ENCODE results near the gene INO80D.
"Not testable (repeated sequence)": the region's sequence is repeated elsewhere in the genome, so short reads cannot be mapped to it uniquely, and the experiment has no call there.

INO80D gene

DNA sequence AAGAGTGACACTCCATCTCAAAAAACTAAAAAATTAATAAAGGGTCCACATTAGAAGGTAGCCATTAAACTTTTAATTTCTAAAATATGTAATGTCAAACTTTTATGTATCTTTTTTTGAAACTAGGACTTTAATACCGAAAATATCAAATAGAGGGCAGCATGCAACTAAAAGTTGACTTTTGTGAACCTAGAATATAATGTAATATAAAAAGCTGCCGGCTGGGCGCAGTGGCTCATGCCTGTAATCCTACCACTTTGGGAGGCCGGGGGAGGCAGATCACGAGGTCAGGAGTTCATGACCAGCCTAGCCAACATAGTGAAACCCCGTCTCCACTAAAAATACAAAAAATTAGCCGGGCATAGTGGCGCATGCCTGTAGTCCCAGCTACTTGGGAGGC, 62.8 kb downstream of the INO80D start:
- DNase-seq, result no peak

DNA sequence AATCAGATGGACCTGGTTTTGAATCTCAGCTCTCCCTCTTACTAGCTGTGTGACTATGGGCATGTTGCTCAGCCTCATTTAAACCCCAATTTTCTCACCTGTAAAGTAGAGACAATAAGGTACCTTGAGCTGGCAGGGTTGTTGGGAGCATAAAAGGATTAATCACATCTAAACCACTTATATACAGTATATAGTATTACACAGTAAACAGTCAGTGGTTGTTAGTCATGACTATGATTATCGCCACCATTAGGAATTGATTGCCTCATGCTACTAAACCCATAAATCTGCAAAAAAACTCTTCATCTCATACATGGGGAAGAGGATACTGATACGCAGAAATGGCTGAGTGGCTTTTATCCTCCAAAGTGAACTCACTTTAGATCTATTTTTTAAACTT, 65.8 kb downstream of the INO80D start:
- no peak for DNase-seq

DNA sequence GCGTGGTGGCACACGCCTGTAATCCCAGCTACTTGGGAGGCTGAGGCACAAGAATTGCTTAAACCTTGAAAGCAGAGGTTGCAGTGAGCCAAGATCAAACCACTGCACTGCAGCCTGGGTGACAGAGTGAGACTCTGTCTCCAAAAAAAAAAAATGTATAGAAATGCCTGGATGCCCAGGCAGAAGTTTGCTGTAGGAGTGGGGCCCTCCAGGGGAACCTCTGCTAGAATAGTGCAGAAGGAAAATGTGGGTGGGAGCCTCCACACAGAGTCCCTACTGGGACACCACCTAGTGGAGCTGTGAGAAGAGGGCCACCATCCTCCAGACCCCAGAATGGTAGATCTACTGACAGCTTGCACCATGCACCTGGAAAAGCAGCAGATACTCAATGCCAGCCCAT, 70.2 kb downstream of the INO80D start:
- not testable (repeated sequence) for DNase-seq

DNA sequence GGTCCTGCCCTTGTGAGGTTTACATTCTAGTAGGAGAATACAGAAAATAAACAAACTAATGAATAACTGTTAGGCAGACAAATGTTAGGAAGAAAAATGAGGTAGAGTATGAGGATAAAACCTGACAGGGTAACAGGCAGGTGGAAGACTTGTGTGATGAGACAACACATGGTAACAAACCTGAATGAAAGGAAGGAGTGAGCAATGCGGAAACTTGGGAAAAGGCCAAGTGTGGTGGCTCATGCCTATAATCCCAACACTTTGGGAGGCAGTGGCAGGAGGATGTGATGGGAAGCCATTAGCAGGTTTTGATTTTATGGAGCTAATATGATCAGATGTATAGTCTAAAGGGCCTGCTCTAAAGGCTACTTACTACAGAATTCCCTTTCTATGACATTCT, 74.2 kb downstream of the INO80D start:
- no peak for DNase-seq

DNA sequence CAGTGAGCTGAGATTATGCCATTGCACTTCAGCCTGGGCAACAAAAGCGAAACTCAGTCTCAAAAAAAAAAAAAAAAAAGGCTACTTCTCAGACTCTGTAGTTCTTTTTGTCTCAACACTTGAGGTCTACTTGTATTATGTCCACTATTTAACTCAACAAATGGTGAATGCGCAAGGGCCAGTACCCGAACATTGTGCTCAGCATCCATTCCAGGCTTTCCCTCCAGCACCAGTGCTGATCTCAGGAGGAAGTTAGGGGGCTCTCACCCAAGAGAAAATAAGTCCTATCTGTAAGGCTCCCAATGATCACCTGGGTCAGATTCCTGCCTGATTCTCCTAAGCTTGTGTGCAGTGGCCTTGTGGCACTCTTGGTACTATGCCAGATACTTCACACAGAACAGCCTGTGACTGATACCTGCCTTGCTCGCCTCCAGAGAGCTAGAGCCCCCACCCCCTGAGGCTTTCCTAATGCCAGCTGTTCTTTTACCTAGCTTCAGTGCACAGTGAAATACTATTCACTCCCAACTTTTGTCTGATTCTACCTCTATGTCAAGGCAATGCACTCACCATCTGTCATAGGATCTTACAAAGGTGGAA, 74.9 kb downstream of the INO80D start:
- peak; percentile 22 for DNase-seq

DNA sequence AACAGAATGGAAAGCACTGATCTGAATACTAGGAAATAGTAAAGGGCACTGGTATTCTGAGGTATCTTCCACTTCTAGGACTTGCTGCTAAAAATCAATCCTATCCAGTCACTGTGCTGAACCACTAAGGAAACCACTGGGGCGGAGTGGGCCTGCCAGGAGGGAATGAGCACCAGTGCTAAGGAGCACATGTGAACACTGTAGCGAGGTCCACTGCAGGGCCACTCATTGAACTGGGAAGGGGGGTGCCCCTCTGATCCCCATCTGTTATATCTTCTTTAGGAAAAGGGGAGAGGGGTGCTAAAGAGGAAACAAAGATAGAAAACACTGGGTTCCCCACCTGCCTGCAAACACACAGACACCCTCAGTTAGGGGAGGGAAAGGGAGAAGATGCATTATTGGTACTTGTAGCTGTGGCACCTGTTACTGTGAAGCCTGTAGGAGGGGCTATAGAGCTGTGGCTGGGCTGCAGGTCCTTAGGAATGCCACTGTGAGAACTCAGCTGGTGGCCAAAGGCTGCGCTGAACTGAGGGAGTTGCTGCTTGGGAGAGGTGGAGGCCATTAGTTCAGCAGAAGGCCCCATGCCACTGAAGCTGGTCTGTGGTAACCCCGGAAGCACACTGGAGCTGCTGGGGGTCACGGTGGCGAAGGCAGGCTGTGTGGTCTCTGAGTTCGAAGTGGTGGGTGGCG, 81.8 kb downstream of the INO80D start:
- no peak for DNase-seq

DNA sequence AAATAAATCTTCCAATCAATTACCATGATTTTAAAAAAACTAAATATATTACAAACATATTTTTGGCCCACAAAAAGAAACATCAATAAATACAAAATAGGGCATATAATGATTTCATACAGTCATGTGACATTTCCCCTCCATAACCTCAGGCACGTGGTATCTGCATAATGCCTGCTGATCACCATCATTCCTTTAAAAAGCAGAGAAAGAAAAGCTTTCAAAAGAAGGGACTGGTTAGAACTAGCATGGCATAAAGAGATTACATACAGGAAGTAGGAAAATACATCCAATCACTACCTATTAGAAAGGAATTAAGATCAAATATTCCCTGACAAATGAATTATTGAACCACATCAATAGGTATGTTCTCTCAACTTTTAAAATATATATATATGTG, 83.5 kb downstream of the INO80D start:
- no peak for DNase-seq

DNA sequence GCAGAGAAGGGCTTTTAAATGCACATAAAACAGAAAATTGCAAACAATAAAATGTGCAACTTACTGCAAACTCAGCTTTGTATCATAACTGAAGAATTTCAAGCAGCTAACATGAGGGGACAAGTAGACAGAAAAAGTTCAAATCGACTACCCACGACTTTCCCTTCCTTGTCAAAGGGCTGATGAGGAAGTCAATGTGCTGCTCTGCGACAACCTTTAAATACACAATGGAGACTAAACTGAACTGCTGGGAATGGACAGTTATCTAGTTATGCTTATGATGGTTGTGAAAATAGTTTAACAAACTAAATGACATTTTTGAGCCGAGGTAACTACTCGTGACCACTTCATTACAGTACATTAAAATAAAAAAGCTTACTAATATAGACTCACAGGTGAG, 84.1 kb downstream of the INO80D start:
- no peak for DNase-seq

DNA sequence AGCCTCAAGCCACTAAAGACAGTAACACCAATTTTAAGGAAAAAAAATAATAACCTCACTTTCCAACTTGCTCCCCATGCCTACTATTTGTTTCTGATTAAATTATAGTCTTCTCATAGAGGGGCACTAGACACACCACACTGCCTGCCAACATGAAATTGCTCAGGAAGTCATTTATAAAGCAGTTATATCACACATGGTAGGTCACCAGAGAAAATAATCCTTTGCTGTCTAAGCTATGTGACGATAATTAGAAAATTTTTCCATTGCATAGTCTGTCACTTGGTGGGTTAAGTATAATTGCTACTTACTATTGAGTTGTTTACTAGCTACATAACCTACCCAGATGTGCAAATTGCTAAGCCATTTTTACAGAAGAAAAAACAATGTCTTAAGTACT, 85.2 kb downstream of the INO80D start:
- DNase-seq, result no peak

DNA sequence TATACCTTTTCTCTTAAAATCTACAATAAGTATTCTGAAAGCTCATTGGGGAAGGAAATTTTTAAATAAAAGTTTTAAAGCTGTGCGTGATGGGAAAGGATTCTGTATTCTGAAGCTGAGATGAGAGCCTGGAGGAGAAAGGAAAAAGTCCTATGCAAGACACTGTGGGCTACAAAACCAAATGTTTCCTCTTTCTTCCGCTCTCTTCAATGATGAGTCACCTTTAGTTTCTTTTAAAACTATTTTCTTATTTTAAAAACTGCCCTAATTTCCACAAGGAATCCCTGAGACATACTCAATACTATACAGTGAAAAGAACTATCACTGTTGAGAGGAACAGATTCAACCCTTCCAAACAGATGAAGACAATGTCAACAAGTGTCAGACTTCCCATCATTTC, 87.4 kb downstream of the INO80D start:
- DNase-seq, result no peak

DNA sequence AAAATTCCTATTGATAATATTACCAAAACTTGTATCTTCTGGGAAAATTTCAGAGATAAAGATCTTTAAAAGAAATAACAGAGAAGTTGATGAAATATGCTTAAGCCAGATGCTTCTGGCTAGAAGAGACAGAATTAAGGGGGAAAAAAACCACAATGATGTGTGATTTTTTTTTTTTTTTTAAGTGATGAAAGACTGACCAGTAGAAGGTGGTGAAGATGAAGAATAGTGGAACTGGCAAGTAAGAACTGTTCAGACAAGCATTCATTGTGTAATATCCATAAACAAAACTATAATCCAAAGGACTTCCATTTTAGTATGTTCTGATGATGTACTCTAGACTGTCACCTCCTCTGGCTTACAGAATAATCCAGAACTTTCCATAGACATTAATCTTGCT, 89.8 kb downstream of the INO80D start:
- DNase-seq, result no peak

DNA sequence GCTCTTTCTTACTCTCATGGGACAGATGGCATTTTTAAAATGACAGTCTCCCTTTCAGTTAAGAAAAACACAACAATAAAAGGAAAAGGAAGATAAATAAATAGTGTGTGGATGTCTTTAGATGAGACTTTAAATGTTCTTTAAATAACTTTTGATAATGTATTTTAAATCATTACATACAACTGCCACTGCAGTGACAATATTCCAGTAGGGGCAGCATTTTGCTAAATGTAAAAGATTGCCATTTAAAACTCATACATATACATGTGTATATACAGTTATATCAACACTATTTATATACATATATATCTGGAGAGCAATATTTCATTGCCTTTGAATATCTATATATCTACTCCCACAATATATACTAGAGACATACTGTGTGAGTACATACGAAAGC, 90.7 kb downstream of the INO80D start:
- DNase-seq, result no peak

DNA sequence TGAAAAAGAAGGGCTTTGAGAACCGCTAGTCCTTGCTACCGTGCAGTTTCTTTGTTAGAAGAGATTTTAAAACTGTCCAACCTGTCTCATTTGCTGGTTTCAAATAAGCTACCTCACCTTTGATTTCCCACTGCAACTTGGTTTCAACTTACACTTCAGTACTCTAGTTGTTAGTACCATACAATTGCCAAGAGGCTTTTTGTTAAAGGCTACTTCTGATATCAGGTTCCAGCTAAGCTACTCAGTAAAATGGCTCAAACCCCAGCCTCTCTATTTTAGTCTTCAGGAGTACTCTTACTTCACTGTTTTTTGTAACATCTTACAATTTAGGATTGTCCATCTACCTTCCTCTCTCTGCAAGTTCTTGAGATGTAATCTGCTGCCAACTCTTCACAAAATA, 91.6 kb downstream of the INO80D start:
- peak; percentile 33 for DNase-seq

DNA sequence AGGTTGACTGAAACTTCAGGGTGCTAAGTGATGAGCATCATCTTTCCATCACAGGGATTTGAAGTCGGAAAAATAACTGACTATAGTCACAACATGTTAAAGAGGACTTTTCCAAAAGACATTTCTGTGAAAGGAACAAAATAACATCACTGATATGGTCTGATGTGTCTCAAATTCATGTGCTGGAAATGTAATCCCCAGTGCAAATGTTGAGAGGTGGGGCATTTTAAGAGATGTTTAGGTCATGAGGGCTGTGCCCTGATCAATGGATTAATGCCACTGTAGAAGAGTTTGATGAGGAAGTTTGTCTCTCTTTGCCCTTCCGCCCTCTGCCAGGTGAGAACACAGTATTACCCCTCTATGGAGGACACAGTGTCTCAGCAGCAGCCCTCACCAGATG, 95.9 kb downstream of the INO80D start:
- no peak for DNase-seq

DNA sequence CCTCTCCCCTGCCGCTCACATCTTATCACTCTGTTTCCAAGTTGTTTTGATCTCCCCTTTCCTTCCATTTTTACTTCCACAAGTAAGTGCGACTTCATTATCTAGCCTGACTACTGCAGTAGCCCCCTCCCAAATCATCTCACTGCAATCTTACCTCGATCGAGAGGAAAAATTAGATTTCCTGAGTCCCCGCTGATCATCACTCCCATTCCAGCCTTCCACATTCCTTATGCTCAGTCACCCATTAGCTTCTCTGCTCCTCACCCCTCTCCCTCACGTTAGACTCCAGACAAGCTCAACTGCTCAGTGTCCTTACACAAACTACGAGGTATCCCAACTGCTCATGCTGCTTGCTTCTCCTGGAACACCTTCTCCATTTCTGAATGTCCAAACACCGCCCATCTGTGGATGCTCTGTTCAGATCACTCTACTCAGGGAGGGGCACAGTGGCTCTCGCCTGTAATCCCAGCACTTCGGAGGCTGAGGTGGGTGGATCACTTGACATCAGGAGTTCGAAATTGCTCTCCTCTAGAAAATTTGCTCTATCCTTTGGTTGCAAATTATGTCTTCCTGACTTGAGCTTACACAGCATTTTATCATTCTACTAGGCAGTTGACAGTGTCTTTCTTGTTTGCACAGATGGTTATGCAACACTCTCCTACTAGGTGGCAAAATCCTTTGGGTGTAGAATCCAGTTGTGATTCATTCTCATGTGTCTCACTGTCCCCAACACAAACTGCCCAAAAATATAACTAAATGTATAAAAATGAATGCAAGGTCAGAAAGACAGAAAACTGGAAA, 96.5 kb downstream of the INO80D start:
- no peak for DNase-seq

DNA sequence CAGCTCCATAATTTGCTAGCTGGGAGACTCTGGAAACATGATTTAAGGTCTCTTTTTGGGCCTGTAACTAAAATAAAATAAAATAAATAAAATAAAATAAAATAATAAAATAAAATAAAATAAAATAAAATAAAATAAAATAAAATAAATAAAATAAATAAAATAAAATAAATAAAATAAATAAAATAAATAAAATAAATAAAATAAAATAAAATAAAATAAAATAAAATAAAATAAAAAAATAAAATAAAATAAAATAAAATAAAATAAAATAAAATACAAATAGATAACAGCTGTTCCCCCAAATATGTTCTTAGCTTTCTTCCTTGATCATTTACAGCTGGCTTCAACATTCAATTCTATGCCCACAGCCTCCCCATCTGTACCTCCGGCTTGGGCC, 97.3 kb downstream of the INO80D start:
- DNase-seq, result not testable (repeated sequence)

DNA sequence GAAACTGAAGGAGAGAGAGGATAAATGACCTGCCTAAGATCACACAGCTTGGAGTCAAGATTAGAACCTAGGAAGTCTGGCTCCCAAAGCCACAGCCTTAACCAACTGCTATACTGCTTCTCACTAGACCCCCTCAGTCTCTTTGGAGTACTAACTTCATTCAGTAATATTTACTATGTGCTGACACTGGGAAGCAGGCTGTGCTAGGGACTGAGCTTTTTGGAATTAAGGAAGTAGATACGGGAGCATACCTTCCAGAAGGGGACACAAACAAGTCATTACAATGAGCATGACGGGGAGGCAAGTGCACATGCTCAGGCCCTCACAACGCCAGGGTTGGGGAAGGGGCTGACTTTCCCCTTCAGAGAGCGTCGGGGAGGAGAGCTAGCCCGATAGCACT, 97.7 kb downstream of the INO80D start:
- DNase-seq, result no peak

DNA sequence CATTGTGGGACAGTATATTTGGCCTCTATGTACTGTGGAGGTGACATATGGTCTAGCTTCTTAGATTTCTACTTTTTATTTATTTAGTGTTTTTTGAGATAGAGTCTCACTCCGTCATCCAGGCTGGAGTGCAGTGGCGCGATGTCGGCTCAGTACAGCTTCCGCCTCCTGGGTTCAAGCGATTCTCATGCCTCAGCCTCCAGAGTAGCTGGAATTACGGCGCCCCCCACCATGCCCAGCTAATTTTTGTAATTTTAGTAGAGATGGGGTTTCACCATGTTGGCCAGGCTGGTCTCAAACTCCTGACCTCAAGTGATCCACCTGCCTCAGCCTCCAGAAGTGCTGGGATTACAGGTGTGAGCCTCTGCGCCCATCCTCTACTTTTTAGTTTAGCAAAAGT, 99.6 kb downstream of the INO80D start:
- DNase-seq, result not testable (repeated sequence)

DNA sequence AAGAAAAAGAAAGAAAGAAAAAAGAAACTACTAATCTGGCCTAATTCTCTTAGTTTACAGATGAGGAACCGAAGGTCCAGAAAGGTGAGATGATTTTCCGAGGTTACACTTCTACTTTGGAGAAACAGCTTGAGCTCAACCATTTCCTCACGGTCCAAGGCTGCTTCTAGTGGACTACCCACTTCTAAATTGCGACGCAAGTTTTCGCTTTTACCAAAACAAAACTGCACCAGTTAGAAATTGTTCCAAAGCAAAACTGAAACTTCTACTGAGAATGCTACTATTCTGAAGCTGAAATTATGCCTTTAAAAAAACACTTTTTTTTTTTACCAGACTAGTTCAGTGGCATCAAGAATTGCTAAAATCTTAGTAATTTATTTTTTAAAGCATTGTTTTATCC, 101.6 kb downstream of the INO80D start:
- DNase-seq, result no peak

DNA sequence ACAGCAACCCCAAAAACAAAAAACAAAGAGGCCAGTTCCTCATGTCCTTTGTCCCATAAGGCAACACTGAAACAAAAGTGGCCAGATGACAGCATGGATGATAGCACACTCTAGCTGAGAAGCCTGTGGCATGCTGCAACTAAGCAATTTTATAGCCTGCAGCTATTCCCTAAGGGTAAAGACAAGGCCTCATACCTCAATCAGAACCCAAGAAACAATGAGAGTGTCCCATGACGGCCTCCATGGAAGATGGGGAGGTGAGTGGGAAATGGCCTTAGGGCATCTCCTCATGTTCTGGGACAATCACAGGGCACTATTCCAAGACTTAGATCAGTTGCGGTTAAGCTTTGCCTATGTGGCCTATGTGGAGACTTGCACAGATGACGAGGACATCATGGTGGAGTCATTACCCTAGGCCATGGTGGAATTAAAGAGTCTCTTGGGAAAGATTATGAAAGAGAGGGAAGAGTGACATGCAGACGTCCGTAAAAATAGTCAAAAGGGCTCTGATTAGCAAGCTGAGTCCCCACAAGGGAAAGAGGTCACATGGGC, 103.1 kb downstream of the INO80D start:
- no peak for DNase-seq

DNA sequence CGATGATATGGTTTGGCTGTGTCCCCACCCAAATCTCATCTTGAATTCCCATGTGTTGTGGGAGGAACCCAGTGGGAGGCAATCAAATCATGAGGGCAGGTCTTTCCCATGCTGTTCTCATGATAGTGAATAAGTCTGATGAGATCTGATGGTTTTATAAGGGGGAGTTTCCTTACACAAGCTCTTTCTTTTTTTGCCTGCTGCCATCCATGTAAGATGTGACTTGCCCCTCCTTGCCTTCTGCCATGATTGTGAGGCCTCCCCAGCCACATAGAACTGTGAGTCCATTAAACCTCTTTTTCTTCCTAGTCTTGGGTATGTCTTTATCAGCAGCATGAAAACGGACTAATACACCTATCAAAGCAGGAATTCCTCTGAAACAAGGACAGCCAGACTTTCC, 107.2 kb downstream of the INO80D start:
- not testable (repeated sequence) for DNase-seq

DNA sequence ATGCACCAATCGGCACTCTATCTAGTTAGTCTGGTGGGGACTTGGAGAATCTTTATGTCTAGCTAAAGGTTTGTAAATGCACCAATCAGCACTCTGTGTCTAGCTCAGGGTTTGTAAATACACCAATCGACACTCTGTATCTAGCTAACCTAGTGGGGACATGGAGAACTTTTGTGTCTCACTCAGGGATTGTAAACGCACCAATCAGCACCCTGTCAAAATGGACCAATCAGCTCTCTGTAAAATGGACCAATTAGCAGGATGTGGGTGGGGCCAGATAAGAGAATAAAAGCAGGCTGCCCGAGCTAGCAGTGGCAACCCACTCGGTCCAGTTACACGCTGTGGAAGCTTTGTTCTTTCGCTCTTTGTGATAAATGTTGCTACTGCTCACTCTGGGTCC, 108.3 kb downstream of the INO80D start:
- not testable (repeated sequence) for DNase-seq

DNA sequence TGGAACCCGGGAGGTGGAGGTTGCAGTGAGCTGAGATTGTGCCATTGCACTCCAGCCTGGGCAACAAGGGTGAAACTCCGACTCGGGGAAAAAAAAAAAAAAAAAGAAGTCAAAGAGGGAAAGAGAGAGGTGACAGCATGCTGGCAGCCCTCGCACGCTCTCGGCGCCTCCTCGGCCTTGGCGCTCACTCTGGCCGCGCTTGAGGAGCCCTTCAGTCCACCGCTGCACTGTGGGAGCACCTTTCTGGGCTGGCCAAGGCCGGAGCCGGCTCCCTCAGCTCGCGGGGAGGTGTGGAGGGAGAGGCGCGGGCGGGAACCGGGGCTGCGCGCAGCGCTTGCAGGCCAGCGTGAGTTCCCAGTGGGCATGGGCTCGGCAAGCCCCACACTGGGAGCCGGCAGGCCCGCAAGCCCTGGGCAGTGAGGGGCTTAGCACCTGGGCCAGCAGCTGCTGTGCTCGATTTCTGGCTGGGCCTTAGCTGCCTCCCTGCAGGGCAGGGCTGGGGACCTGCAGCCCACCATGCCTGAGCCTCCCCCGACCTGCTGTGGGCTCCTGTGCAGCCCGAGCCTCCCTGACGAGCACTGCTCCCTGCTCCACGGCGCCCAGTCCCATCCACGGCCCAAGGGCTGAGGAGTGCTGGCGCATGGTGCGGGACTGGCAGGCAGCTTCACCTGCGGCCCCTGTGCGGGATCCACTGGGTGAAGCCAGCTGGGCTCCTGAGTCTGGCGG, 108.9 kb downstream of the INO80D start:
- not testable (repeated sequence) for DNase-seq

Data from NCI-H345 (cell line).